ENCODE data around the gene ZNF841.

The ZNF841 gene

GRCh38 chr19:52114691-52115090 is 19.1 kb upstream of the ZNF841 start:
- Histone ChIP-seq H3K4me1 (ENCODE audit: insufficient read depth, low read length, poor library complexity, severe bottlenecking) (no peaks in the 10 kb centered on the region), H3K36me3 (ENCODE audit: insufficient read depth, low read length) (peaks cover 61% of the 10 kb centered on the region), H3K27me3 (ENCODE audit: insufficient read depth, low read length, poor library complexity, severe bottlenecking) (no peaks in the 10 kb centered on the region), H3K9me3 (ENCODE audit: insufficient read depth, low read depth, low read length) (peaks cover 75% of the 10 kb centered on the region), H3F3A (ENCODE audit: low read depth) (no peaks in the 10 kb centered on the region), H3K9ac (ENCODE audit: low read depth, low read length, poor library complexity, severe bottlenecking) (no peak overlapping the region), H3K9me2 (replicated peaks; ENCODE audit: low read depth, low read length) (no peaks in the 10 kb centered on the region), H3K4me2 (ENCODE audit: low read depth, low read length, poor library complexity, severe bottlenecking) (no peak overlapping the region), H4K20me1 (ENCODE audit: insufficient read depth, low read length, poor library complexity, severe bottlenecking) (no peaks in the 10 kb centered on the region), H2AFZ (ENCODE audit: low read length) (no peak overlapping the region), H3K79me2 (ENCODE audit: insufficient read depth, low read length) (no peaks in the 10 kb centered on the region), H3K4me3 (ENCODE audit: low read length, poor library complexity, severe bottlenecking) (no peak overlapping the region)
- no peak for TF ChIP-seq EZH2phosphoT487 (IDR thresholded peaks at IDR 0.05; ENCODE audit: borderline replicate concordance)
- TF ChIP-seq CTCF (conservative IDR thresholded peaks at IDR 0.05; ENCODE audit: low read length), result no peak

- Histone ChIP-seq H3F3A (ENCODE audit: low read depth) (no peaks in the 10 kb centered on the region), H3K9me2 (replicated peaks; ENCODE audit: low read depth, low read length) (no peaks in the 10 kb centered on the region), H3K4me2 (ENCODE audit: low read depth, low read length, poor library complexity, severe bottlenecking) (no peak overlapping the region)
These were observed 17.1 kb upstream of the ZNF841 start for GRCh38 chr19:52112624-52113023.

GRCh38 chr19:52110780-52111179 is 15.2 kb upstream of the ZNF841 start:
- peaks cover 44% of the 10 kb centered on the region for H3K9me3 ChIP-seq (ENCODE audit: insufficient read depth, low read depth, low read length)
- H2AFZ ChIP-seq (ENCODE audit: low read length), result no peak overlapping the region
- no peaks in the 10 kb centered on the region for H3K79me2 ChIP-seq (ENCODE audit: insufficient read depth, low read length)
- H4K20me1 ChIP-seq (ENCODE audit: insufficient read depth, low read length, poor library complexity, severe bottlenecking), result no peaks in the 10 kb centered on the region
- H3K4me2 ChIP-seq (ENCODE audit: low read depth, low read length, poor library complexity, severe bottlenecking), result no peak overlapping the region
- no peak for TF ChIP-seq CTCF (conservative IDR thresholded peaks at IDR 0.05; ENCODE audit: low read length)
- no peak for TF ChIP-seq EZH2phosphoT487 (IDR thresholded peaks at IDR 0.05; ENCODE audit: borderline replicate concordance)
- no peaks in the 10 kb centered on the region for H3F3A ChIP-seq (ENCODE audit: low read depth)
- no peaks in the 10 kb centered on the region for H3K9me2 ChIP-seq (replicated peaks; ENCODE audit: low read depth, low read length)
- peaks cover 23% of the 10 kb centered on the region for H3K36me3 ChIP-seq (ENCODE audit: insufficient read depth, low read length)
- no peaks in the 10 kb centered on the region for H3K27me3 ChIP-seq (ENCODE audit: insufficient read depth, low read length, poor library complexity, severe bottlenecking)
- H3K9ac ChIP-seq (ENCODE audit: low read depth, low read length, poor library complexity, severe bottlenecking), result no peak overlapping the region
- H3K4me1 ChIP-seq (ENCODE audit: insufficient read depth, low read length, poor library complexity, severe bottlenecking), result no peaks in the 10 kb centered on the region
- H3K4me3 ChIP-seq (ENCODE audit: low read length, poor library complexity, severe bottlenecking), result no peak overlapping the region

More at GRCh38 chr19:52112624-52113023, 17.1 kb upstream of the ZNF841 start:
- TF ChIP-seq CTCF (conservative IDR thresholded peaks at IDR 0.05; ENCODE audit: low read length), result no peak
- TF ChIP-seq EZH2phosphoT487 (IDR thresholded peaks at IDR 0.05; ENCODE audit: borderline replicate concordance), result no peak
- Histone ChIP-seq H3K79me2 (ENCODE audit: insufficient read depth, low read length) (no peaks in the 10 kb centered on the region), H3K9ac (ENCODE audit: low read depth, low read length, poor library complexity, severe bottlenecking) (no peak overlapping the region), H4K20me1 (ENCODE audit: insufficient read depth, low read length, poor library complexity, severe bottlenecking) (no peaks in the 10 kb centered on the region), H3K9me3 (ENCODE audit: insufficient read depth, low read depth, low read length) (peaks cover 54% of the 10 kb centered on the region), H3K36me3 (ENCODE audit: insufficient read depth, low read length) (peaks cover 40% of the 10 kb centered on the region), H3K4me1 (ENCODE audit: insufficient read depth, low read length, poor library complexity, severe bottlenecking) (no peaks in the 10 kb centered on the region), H2AFZ (ENCODE audit: low read length) (no peak overlapping the region), H3K27me3 (ENCODE audit: insufficient read depth, low read length, poor library complexity, severe bottlenecking) (no peaks in the 10 kb centered on the region), H3K4me3 (ENCODE audit: low read length, poor library complexity, severe bottlenecking) (no peak overlapping the region)
